GM12892 (cell line): ENCODE measurements around the gene SF3B1. TPM values are rescaled to one million over a fixed set of nuclear protein-coding genes. Genes with fewer than 3 reads are reported as not detected.
"Not testable (repeated sequence)": the region's sequence is repeated elsewhere in the genome, so short reads cannot be mapped to it uniquely, and the experiment has no call there.

Source experiments
- DNase-seq: peaks from one replicate; pipeline ENCODE4 v3.0.0; 2011; ENCODE audit not compliant: insufficient read length
- FAIRE-seq: peaks from 2 replicates; lab custom pipeline; 2011; peaks lifted over from hg19 to GRCh38; lab: Jason Lieb, UNC
- POLR2A ChIP-seq: IDR thresholded peaks from 2 replicates; pipeline ENCODE4 v1.6.1; 2011; ENCODE audit warnings: low read depth, low read length, control low read depth
- POLR2AphosphoS5 ChIP-seq: IDR thresholded peaks from 2 replicates; pipeline ENCODE4 v1.6.1; 2011; ENCODE audit warnings: low read depth, low read length, control low read depth
- TAF1 ChIP-seq: IDR thresholded peaks from 2 replicates; pipeline ENCODE4 v1.6.1; 2011; ENCODE audit warnings: low read depth, mild to moderate bottlenecking, control low read depth, low read length, borderline replicate concordance
- polyA plus RNA-seq: library from polyadenylated mRNA; unstranded; fragments of >200 nt; gene quantifications from one replicate; pipeline ENCODE4 v1.2.1, GENCODE V29; 2012; ENCODE audit warnings: missing spikeins, inconsistent platforms; ENCODE audit not compliant: missing spikeins

SF3B1 gene, protein sequence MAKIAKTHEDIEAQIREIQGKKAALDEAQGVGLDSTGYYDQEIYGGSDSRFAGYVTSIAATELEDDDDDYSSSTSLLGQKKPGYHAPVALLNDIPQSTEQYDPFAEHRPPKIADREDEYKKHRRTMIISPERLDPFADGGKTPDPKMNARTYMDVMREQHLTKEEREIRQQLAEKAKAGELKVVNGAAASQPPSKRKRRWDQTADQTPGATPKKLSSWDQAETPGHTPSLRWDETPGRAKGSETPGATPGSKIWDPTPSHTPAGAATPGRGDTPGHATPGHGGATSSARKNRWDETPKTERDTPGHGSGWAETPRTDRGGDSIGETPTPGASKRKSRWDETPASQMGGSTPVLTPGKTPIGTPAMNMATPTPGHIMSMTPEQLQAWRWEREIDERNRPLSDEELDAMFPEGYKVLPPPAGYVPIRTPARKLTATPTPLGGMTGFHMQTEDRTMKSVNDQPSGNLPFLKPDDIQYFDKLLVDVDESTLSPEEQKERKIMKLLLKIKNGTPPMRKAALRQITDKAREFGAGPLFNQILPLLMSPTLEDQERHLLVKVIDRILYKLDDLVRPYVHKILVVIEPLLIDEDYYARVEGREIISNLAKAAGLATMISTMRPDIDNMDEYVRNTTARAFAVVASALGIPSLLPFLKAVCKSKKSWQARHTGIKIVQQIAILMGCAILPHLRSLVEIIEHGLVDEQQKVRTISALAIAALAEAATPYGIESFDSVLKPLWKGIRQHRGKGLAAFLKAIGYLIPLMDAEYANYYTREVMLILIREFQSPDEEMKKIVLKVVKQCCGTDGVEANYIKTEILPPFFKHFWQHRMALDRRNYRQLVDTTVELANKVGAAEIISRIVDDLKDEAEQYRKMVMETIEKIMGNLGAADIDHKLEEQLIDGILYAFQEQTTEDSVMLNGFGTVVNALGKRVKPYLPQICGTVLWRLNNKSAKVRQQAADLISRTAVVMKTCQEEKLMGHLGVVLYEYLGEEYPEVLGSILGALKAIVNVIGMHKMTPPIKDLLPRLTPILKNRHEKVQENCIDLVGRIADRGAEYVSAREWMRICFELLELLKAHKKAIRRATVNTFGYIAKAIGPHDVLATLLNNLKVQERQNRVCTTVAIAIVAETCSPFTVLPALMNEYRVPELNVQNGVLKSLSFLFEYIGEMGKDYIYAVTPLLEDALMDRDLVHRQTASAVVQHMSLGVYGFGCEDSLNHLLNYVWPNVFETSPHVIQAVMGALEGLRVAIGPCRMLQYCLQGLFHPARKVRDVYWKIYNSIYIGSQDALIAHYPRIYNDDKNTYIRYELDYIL
- 219 TPM for polyA plus RNA-seq

DNA sequence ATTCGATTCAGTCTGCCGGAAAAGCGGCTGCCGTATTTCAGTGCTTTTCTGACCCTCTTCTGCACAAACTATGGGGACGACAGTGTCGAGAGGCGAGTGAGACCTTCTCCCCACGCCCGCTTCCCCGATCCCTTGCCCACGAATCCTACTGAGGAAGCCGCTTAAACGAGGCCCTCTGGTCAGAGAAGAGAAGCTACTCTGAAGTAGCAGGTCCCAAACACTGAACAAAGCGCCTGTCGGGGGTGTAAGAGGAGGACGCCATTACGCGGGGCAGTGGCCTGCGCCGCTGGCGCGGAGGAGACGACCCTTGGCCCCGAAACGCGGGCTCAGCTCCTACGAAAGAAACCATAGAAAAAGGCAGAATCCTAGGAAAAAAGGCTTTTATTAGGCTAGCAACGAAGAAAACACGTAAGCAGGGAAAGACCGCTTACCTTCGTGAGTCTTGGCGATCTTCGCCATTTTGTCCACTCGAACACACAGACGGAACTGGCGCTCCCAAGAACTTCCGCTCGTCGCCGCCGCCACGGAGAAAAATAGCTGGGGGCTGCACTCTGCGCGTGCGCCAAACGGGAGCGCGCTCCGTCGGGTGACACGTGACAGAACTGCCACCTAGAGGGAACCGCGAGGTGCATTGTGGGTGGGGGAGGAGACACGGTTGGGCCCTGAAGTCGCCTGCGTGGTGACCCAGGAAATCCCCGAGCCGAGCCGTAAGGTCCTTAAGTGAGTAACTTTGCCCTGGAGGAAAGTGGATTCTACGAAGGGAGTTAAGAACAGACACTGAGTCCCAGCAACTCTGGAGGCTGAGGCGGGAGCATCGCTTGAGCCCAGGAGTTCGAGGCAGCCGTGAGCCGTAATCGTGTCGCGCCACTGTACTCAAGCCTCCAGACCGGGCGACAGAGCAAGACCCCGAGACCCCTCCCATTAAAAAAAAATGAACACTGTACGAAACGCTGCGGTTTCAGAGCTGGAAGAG lies at the start of gene SF3B1:
SF3B1 (minus strand) TSS at position 488 of the 973 bp plus-strand sequence; CDS start at position 459, 29 bp downstream.
- peak; percentile 98 for FAIRE-seq
- DNase-seq: peak; percentile 87
- TF ChIP-seq POLR2A (peak; percentile 97), POLR2AphosphoS5 (peak; percentile 96), TAF1 (peak; percentile 94)

DNA sequence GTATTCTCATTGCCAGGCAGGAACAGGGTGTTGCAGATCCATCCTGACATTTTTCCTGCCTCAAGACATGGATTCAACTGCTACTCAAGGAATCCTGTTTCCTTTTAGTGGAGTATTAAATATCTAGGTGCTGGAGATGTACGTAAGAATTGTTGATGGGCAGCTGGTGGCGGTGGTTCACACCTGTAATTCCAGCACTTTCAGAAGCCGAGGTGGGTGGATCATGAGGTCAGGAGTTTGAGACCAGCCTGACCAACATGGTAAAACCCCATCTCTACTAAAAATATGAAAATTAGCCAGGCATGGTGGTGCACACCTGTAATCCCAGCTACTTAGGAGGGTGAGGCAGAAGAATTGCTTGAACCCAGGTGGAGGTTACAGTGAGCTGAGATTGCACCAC lies 49.4 kb upstream of the SF3B1 start:
- FAIRE-seq: not testable (repeated sequence)

DNA sequence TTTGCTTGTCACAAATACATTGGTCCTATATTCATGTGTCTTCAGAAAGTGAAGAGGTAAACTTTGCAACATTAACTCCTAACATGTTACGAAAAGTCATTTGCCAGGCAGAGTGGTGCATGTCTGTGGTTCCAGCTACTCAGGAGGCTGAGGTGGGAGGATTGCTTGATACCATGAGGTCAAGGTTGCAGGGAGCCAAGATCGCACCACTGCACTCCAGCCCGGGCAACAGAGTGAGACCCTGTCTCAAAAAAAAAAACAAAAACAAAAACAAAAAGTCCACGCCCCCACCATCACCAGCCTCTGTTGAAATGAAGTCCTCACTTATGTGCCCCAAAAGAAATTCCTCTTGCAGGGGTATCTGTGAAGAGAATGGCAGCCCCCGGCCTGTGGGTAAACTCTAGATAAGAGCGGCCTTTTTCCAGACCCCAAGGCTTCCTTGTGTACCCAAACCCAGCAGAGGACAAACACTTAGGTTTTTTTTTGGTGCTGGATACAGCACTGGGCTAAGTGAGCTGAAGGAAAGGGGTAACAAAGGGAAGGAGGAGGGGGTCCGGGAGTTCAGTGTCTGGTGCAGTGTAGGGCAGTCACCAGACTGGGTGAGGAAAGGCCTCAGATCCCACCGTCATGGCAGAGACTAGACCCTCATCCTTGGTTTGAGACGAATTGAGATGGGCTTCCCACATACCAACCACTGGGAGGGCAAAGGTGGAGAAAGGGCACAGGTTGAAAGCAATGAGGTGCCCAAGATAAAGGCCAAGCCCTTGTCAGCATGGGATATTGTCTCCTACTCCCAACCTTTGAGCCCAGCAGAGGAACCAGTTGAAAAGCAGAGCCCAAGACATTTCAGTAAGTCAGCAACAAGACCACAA lies 45.6 kb upstream of the SF3B1 start:
- FAIRE-seq (no peak), DNase-seq (no peak)
- TF ChIP-seq POLR2AphosphoS5: 0 out of 2 replicates have a peak, but pooled peaks have one; percentile 17
- TF ChIP-seq POLR2A: no peak

More for the DNA sequence above, 49.4 kb upstream of the SF3B1 start:
- DNase-seq: not testable (repeated sequence)

DNA sequence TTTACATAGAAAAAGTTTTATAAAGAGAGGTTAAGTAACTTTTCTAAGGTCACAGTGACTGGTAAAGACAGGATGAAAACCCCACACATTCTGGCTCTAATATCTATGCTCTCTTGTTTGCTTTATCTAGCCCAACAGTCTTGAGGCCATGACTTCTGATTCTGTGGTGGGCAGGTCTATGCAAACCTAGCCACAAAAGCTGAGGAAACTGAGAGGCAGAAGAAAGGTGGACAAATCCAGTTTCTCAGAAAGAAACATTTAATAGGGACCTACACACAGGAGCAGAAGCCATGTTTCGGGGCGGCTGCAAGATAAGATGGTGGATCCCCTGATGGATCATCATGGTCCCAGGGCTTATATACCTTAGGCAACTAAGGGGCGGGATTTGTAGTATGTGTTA lies 43.0 kb upstream of the SF3B1 start:
- FAIRE-seq (no peak), DNase-seq (no peak)
- no peak for TF ChIP-seq POLR2A
- no peak for TF ChIP-seq TAF1
- TF ChIP-seq POLR2AphosphoS5: no peak

DNA sequence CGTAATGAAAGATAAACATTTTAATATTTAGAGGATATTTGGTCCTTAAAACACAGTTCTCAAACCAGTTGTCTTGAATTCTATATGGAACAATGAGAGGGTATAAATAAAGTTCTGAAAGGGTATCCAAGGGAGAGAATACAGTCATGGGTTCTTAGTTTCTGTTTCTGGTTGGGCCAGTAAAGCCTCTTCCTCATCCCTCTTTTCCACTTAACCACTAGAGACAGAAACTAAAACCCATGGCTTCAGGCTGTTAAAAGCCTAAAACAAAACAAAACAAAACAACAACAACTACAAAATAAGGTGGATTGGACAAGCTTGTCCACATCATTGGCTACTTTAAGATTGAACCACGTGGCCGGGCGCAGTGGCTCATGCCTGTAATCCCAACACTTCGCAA lies 37.3 kb upstream of the SF3B1 start:
- FAIRE-seq (no peak), DNase-seq (no peak)
- TF ChIP-seq POLR2A (no peak), TAF1 (no peak), POLR2AphosphoS5 (no peak)

DNA sequence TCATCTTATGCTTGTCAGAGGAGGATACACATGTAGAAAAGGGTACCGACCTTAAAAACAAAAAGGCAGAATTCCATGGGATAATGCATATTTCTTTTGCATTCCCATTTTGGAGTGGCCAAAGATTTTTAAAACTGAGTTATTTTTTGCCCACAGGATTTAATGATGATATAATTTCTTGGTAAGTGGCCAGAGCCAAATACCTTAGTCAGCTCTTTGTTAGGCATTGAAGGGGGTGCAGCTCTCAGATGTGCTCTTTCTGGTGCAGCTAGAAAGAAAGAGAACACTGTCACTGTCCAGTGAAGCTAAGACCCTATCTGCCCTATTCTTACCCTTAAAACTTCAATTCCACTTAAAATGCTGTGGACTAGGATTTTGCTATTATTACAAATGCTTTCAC lies 29.3 kb upstream of the SF3B1 start:
- DNase-seq: no peak
- FAIRE-seq: no peak
- TF ChIP-seq POLR2A (no peak), POLR2AphosphoS5 (no peak), TAF1 (no peak)

DNA sequence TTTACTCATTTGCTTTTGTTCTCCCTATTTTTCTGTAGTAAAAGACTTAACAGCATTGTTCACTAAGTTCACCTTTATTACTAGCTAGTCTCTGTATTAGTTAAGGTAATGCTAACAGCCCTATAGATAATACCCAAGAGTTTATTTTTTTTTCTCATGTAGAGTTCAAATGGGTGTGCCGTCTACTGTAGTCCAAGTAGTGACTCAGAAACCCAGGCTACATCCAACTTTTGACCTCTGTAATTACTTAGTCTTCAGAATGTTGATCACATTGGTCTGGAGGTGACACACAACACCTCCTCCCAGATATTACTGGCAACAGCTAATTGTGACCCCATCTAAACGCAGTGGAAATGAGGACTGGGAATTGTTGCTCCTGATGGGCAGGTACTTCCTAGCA lies 26.2 kb upstream of the SF3B1 start:
- FAIRE-seq: no peak
- DNase-seq: no peak
- TF ChIP-seq TAF1 (no peak), POLR2A (no peak), POLR2AphosphoS5 (no peak)

DNA sequence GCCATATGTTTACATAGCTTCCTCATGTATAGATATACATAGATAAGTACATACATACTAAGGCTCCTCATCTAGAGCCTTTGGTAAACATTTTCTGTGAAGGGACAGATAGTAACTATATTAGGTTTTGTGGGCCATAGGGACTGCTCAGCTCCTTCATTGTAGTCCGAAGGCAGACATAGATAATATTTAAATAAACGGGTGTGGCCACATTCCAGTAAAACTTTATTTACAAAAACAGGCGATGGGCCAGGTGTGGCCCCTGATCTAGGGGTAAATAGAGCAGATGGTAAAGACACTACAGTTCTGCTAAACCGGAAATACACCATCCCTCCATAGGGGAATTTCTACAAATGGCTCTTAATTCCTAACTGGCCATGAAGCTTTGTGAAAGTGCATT lies 25.8 kb upstream of the SF3B1 start:
- no peak for FAIRE-seq
- no peak for DNase-seq
- TF ChIP-seq POLR2A: no peak
- no peak for TF ChIP-seq POLR2AphosphoS5
- TF ChIP-seq TAF1: no peak

DNA sequence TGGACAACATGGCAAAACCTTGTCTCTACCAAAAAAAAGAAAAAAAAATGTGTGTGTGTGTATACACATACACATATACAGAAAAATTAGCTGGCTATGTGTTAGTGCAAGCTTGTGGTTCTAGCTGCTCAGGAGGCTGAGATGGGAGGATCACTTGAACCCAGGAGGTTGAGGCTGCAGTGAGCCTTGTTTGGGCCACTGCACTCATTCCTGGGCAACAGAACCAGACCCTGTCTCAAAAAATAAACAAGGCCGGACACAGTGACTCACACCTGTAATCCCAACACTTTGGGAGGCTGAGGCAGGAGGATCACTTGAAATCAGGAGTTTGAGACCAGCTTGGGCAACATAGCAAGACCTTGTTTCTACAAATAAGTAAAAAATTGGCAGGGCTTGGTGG lies 20.6 kb upstream of the SF3B1 start:
- no peak for DNase-seq
- TF ChIP-seq POLR2A (no peak), POLR2AphosphoS5 (no peak), TAF1 (no peak)
- FAIRE-seq: no peak

DNA sequence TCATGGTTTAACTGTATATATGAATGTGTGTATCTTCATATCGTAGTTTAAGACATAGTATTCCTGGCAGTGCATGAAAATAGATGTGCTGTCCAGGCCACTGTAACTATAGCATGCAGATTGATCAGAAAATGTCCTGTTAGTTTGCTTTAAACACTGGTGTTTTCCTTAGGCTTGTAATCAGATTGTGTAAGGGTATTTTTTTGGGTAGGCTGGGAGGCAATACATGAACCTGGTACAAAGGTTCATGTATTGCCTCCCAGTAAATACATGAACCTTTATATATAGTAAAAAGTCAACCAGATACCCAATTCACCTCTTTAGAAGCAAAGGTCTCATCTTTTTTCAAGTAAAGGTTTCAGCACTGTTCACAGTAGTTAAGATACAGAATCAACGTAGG lies 20.1 kb upstream of the SF3B1 start:
- DNase-seq (no peak), FAIRE-seq (no peak)
- TF ChIP-seq POLR2AphosphoS5: no peak
- no peak for TF ChIP-seq TAF1
- TF ChIP-seq POLR2A: no peak
